GM21786 (cell line): ENCODE data around the gene ASB2.

Experiments used
- ATAC-seq: cut with Tn5 transposase; IDR thresholded peaks from one replicate; pipeline ENCODE4 v1.9.1; 2021; ENCODE audit not compliant: unreplicated experiment

The ASB2 gene

GRCh38 chr14:93909429-93910128 is 66.8 kb downstream of the ASB2 start:
- no peak for ATAC-seq

DNA sequence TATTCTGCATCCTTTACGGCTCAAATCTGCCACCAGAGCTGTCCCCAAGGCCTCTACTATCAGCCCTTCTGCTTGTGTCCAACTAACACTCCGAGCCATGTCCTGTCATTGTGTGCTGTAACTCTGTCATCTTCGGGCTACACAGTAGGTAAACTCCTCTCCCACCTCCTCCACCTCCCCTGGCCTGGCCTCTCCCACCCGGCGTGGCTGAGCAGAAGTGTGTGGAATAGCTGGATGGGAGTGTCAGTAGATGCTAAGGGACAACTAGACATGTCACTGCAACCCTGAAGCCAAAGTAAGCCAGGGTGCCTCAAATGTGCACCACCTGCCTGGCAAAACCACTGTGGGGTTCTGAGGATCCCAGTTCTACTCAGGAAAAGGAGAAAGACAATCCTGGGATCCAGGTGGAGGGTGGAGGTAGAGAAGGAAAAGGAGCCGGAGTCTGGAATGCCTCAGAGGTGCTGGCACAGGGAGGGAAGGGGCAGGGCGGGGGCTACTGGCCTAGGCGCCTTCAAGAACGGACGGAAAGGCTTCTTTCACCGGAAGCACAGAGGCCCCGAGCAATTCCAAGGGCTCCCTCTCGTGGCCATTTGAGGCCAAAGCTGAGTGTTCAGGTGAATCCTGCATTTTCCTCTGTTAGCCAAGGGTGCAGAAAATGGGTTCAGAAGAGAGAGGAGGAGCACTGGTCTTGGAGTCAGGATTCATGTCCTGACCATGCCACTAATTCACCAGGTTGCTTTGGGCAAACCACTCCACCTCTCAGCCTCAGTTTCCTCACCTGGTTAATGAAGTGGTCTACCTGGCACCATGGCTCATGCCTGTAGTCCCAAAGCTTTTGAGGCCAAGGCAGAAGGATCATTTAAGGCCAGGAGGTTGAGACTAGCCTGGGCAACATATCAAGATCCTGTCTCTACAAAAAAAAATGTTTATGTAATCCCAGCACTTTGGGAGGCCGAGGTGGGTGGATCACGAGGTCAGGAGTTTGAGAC is 69.7 kb downstream of the ASB2 start:
- no peak for ATAC-seq

DNA sequence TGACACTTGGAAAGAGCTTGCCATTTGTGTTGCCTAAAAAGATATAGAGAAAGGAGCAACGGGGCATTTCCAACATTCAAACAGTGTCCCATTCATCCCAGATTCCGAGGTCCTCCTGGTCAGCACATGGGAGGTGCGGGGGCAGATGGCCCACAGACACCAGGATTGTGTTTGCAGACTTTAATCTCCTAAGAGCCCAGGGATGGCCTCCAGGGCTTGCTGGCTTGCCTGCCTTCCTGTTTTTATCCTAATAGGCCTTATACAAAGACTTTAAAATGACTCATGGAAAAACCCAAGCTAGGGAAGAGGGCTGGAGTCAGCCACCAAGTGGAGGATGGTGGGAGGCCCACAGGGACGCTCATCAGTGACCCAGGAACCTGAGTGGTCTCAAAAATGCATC is 70.7 kb downstream of the ASB2 start:
- no peak for ATAC-seq

DNA sequence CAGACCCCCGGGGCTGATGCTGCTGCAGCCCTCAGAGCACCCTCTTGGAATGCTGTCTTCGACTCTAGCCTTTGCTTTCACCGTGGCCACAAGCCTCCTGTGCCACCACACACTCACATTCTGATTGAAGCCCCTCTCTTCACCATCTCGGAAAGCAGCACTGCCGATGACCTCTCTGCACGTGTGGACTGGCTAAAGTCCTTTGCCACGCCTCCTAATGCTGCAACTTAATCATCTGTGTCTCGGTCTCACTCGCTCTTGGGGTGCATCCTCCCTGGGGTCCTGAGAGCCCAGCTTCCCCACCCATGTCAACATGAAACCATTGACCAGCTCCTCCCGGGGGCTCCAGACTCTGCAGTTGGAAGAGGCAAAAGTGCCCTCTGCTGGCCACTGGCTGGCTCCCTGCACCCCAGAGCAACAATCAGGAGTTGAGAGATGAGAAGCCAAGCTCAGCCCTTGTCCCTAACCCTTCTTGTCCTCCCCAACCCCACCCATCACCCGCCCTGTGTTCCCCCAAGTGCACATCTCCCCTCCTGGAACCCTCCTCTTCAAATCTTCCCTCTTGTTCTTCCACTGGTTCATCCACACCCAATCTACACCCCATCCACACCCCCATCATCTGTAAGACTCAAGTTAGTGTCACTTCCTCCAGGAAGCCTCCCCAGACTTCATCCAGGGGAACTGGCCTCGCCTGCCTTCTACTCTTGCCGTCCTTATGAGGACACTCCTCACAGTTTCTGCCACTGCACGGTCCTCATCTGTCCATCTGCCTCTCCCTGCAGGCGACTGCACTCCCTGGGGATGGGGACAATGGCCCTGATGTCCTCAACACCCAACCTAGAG is 72.8 kb downstream of the ASB2 start:
- no peak for ATAC-seq

- ATAC-seq: no peak
Measured at GRCh38 chr14:93902619-93903307, 73.6 kb downstream of the ASB2 start.

DNA sequence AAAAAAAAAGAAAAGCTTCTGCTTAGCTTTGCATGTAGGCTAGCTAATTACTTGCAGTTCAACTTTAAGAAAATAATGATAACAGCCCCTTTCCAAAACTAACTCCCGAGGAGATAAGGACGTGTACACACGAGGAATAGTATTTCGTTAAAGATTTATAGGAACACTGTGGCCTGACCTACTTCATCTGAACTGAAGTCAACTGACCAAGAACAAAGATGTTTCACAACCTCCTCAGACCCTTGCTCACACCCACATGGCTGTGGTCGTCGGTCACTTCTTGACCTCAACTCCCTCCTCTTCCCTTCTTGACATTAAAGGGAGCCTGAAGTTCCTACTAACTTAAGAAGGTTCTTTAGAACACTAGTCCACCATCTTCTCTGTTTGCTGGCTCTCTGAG is 74.6 kb downstream of the ASB2 start:
- ATAC-seq: no peak

DNA sequence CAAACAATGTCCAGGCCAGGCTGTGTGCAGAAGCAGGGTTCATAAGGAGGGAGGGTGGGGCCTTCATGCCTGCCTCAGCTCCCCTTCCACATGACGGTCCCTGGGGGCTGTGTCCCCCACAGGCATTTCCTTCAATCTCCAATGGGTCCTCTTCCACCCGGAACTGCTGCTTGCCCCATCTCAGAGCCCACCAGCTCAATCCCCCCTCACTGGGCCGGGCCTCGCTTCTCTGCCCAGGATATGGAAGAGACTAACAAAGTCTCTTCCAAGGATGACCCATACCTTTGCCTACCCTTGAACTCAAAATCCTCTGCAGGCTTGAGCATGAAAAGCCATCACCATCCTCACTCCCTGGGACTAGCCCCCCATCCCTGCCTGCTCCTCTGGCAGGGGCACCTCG is 77.6 kb downstream of the ASB2 start:
- ATAC-seq: no peak

GRCh38 chr14:93898081-93898611 is 78.2 kb downstream of the ASB2 start:
- ATAC-seq: no peak

- ATAC-seq: no peak
Measured at GRCh38 chr14:93897476-93897845, 78.9 kb downstream of the ASB2 start.

DNA sequence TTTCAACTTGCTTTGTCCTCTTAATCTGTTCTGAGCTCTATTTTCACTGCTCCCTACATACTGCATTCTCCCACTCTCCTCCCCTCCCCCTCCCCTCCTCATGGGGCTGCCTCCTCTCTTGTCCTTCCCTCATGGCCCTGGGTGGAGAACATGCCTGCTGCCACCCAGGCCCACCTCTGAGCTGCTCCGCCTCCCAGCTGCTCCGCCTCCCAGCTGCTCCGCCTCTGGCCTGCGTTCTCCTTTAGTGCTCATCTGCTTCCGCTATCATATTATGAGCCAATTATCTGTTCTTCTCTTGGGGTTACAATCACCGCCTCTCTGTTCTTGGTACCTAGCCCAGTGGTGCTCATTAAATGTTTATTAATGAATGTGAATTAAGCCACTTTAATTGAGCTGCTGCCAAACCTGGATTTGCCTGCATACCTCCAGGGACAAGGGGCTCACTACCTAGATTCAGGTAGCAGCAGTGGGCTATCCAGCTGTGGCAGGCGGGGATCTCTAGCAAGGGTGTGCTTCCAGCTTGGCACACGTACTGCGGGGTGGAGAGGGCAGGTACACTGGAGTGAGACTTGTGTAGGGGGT is 81.3 kb downstream of the ASB2 start:
- ATAC-seq: no peak

DNA sequence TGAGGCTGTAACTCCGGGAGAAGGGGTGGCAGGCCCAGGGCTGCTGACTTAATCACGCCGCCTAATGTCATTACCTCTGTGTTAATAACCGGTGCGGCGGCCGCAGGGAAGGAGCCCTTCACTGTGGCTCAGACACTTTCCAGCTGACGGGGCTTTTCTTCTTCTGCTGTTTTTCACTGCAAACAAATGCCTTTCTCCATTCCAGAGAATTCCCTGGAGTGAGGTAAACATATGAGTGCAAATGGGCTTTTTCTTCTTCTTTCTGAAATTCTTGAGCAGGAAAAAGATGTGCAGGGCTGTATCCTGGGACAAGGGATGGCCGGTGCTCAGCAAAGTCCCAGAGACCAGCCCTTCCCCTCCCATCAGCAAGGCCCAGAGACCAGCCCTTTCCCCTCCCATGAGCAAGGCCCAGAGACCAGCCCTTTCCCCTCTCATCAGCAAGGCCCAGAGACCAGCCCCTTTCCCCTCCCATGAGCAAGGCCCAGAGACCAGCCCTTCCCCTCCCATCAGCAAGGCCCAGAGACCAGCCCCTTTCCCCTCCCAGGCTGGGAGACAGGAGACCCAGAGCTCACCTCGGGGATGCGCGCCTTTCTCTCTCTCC is 82.6 kb downstream of the ASB2 start:
- ATAC-seq: no peak

GRCh38 chr14:93892923-93893558 is 83.3 kb downstream of the ASB2 start:
- ATAC-seq: no peak

DNA sequence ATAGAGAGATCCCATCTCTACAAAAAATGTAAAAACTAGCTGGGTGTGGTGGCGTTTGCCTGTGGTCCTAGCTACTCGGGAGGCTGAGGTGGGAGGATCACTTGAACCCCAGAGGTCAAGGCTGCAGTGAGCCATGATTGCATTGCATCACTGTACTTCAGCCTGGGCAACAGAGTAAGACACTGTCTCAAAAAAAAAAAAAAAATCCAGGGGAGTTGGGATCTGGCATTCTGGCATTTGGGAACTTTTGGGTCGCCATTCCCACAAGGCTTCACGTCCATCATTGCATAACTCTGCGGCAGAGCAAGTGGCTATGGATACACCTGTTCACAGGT is 83.9 kb downstream of the ASB2 start:
- ATAC-seq: no peak

DNA sequence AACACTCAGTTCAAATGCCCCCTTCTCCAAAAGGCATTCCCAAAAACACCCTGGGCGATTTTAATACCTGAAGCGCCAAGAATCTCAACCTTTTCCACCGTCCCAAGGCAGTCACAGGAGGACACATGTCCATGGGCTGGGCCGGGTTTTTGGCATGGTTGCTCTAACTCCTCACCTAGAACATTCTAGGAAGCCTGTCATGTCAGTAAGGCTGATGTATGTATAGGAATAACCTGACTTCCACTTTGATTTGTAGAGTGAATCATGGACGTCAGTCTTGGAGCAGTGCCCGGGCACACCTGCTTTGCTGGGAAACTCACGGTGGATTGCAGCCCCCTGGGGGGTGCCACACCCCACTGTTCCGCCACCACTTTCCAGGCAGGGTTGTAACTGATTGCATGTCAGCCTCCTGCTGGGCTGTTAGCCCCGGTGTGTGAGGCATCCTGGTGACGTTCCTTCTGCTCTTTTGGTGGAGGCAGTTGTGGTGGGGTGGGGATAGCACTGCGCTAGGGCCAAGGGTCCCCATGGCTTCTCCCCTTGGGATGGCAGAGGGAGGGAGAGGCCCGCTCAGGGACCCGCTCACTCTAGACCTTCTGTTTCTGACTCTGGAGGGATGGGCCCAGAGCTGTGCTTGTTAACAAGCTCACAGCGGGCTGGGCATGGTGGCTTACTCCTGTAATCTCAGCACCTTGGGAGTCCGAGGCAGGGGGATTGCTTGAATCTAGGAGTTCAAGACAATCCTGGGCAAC is 84.4 kb downstream of the ASB2 start:
- no peak for ATAC-seq

- no peak for ATAC-seq
Measured at GRCh38 chr14:93889739-93890483, 86.5 kb downstream of the ASB2 start.

DNA sequence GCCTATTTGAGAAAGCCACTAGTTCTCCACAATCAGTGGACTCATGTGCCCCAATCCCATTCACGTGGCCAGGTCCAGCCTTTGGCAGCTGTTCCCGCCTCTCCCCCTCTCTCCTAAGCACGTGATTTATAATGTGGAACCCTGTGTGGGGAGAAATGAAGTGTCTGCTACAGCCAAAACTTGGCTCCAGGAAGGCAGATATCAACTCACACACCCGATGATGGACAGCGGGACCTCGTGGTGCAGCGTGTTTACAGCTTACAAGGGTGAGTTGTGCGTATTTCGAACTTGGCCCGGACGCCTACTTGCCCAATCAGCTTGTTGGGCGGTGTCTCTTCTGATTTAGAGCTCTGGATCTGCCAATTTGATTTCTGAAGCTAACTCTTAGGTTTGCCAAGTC is 87.4 kb downstream of the ASB2 start:
- ATAC-seq: no peak

GRCh38 chr14:93884950-93885349 is 91.4 kb downstream of the ASB2 start:
- no peak for ATAC-seq
